Thymus (tissue), 11 donors: ENCODE data around the gene LIN37. TPM values are rescaled to one million over a fixed set of nuclear protein-coding genes. Genes with fewer than 3 reads are reported as not detected.

Experiments used
- DNase-seq, 9 donors: peaks; one replicate each; pipeline ENCODE4 v3.0.0-alpha.2; 2013; ENCODE audit warnings: low spot score in 9 of 9, low read depth in 6 of 9, missing footprints in 1 of 9
- H3K27ac ChIP-seq, 2 donors: one replicate each; pipeline ENCODE4 v1.5.1; 2013; ENCODE audit warnings: control low read depth in 1 of 2, low read depth in 1 of 2, low read length in 1 of 2, mild to moderate bottlenecking in 1 of 2, moderate library complexity in 1 of 2
- H3K27me3 ChIP-seq, 2 donors: one replicate each; pipeline ENCODE4 v1.5.1; 2013; ENCODE audit warnings: low read length in 1 of 2; ENCODE audit not compliant: control insufficient read depth in 2 of 2, insufficient read depth in 1 of 2
- H3K36me3 ChIP-seq, 2 donors: one replicate each; pipeline ENCODE4 v1.5.1; 2013; ENCODE audit warnings: low read length in 1 of 2, mild to moderate bottlenecking in 1 of 2, moderate library complexity in 1 of 2; ENCODE audit not compliant: control insufficient read depth in 2 of 2, insufficient read depth in 2 of 2
- H3K4me1 ChIP-seq, 2 donors: one replicate each; pipeline ENCODE4 v1.5.1; 2013; ENCODE audit warnings: low read length in 2 of 2; ENCODE audit not compliant: control insufficient read depth in 2 of 2, insufficient read depth in 2 of 2
- H3K4me3 ChIP-seq, 2 donors: one replicate each; pipeline ENCODE4 v1.5.1; 2013; ENCODE audit warnings: low read length in 2 of 2, control low read depth in 1 of 2, mild to moderate bottlenecking in 1 of 2
- H3K9me3 ChIP-seq, 2 donors: one replicate each; pipeline ENCODE4 v1.5.1; 2013; ENCODE audit warnings: low read length in 1 of 2, mild to moderate bottlenecking in 1 of 2; ENCODE audit not compliant: control insufficient read depth in 2 of 2, insufficient read depth in 1 of 2
- WGBS: extraction: QIAGEN DNeasy Blood & Tissue Kit; methylation state at CpG from one replicate; pipeline ENCODE4 v1.1.7; 2013; 5-methylcytosine and 5-hydroxymethylcytosine counted together
- polyA plus RNA-seq: library from polyadenylated mRNA; stranded (reverse); fragments of 200-250 nt; gene quantifications from one replicate; pipeline ENCODE4 v1.2.3, GENCODE V29; 2013
- total RNA-seq: library from RNA; stranded (reverse); fragments of 120-200 nt; gene quantifications from one replicate; pipeline ENCODE4 v1.2.4, GENCODE V29; 2013
- donor health status: healthy.

Gene LIN37
- total and polyA plus RNA-seq, 2 donors: 7.6 to 24.2 TPM

DNA sequence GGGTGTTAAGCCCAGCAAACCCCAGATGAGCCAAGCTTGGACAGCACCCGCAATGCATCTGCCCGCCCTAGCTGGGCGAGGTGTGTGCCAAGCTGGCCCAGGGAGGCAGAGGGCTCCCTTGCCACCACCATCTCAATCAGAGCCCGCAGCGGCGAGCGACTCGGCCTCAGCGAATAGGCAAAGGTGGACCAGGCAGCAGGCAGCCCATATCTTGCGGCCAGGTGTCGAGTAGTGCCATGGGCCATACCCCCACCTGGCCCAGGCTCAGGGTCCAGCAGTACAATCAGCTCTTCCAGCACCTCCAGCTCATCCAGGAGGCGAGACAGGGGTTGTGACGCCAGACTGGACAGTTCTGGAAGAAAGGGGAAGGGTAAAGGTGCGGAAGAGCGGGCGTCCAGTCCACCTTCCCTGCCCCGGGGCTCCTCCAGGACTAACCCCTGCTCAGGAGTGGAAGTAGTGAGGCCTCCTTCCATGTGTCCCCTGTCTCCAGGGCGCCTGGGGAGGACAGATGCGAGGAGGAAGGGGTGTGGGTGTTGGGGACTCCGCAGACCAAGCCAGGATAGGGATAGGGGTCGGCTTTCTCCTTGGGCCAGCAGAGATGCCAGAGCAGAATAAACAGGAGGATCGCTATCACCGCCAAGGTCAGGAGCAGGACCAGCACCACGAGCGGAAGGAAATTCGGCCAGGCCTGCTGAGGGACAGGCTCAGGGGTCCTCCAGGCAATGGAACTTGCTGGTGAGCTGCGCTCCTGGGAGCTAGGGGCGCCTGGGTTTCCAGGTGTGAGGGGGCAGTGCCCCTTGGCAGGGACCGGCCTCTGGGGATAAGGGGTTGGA, 8.9 kb upstream of the LIN37 start:
- peak overlapping the region in 1 of 2 donors; percentile 79 for H3K4me3 ChIP-seq
- peaks cover 37 to 44% of the 10 kb centered on the region in 2 donors for H3K36me3 ChIP-seq
- no peak for DNase-seq
- H3K9me3 ChIP-seq: peaks cover 0 to 2% of the 10 kb centered on the region in 2 donors
- no peak overlapping the region for H3K27ac ChIP-seq
- H3K4me1 ChIP-seq: peaks cover 20 to 44% of the 10 kb centered on the region in 2 donors
- no peaks in the 10 kb centered on the region for H3K27me3 ChIP-seq
- WGBS: 94% methylated on average over 29 of the region's 29 CpGs

- WGBS: 13% methylated on average over 16 of the region's 16 CpGs
- Histone ChIP-seq H3K9me3 (peaks cover 0 to 3% of the 10 kb centered on the region in 2 donors), H3K27me3 (no peaks in the 10 kb centered on the region), H3K27ac (peak overlapping the region; percentile 38 to 43), H3K4me3 (peak overlapping the region; percentile 79), H3K36me3 (peaks cover 31 to 38% of the 10 kb centered on the region in 2 donors), H3K4me1 (peaks cover 21 to 47% of the 10 kb centered on the region in 2 donors)
- no peak for DNase-seq
Observed at GRCh38 chr19:35740108-35740422, 8.3 kb upstream of the LIN37 start.

DNA sequence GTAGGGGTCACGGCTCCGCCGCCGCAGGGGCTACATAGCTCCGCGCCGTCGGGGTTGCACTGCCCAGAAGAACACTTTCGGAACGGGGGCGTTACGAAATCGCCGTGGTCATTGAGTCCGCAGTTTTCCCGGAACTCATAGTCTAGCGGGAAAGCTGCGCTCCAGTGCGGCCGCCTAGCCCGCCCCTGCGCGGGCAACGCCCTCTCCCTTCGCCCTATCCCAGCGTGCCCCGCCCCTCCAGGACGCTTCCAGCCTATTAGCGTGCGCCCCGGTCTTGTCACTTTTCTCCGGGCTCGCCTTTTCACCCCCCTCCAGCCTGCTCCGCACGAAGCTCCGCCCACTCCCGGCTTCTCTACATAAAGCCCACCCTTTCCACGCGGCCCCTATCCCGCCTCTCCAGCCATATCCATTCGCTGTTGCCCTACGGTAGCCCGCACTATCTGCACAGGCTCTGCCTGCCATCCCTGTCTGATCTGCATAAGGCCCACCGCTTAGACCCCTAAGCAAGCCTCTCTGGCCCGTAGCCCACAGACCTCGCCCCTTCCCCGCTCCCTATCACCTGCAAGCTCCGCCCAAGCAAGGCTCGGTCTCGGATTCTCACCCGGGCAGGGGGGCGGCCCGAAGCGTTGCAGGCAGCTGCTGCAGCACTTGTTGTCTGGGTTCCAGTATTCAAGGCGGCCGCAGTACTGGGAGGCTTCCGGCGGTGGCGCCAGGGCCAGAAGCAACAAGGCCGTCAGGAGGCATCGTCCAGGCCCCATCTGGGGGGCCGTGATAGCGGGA, 7.8 kb upstream of the LIN37 start:
- peaks cover 26 to 34% of the 10 kb centered on the region in 2 donors for H3K36me3 ChIP-seq
- peaks cover 21 to 47% of the 10 kb centered on the region in 2 donors for H3K4me1 ChIP-seq
- under 1% methylated on average over 63 of the region's 63 CpGs for WGBS
- peaks cover 0 to 3% of the 10 kb centered on the region in 2 donors for H3K9me3 ChIP-seq
- peak overlapping the region; percentile 96 to 97 for H3K27ac ChIP-seq
- no peaks in the 10 kb centered on the region for H3K27me3 ChIP-seq
- peak overlapping the region; percentile 79 for H3K4me3 ChIP-seq
- peak; percentile 90 to 98 (median 96) for DNase-seq

- WGBS: 4% methylated on average over 12 of the region's 12 CpGs
- peaks cover 27 to 52% of the 10 kb centered on the region in 2 donors for H3K4me1 ChIP-seq
Observed at GRCh38 chr19:35741203-35741515, 7.2 kb upstream of the LIN37 start.

GRCh38 chr19:35742121-35742724, 6.2 kb upstream of the LIN37 start, which contains the start of gene IGFLR1:
Gene IGFLR1 (minus strand): TSS chr19:35742452. CDS start chr19:35741180, 1,272 bp downstream.
- peaks cover 0 to 3% of the 10 kb centered on the region in 2 donors for H3K9me3 ChIP-seq
- 17% methylated on average over 9 of the region's 9 CpGs for WGBS
- H3K4me3 ChIP-seq: peak within 1 kb of the TSS; percentile 8 to 79
- DNase-seq: peak in 3 of 9 donors; percentile 37 to 81 (median 60)
- H3K36me3 ChIP-seq: peaks cover 14 to 25% of the 10 kb centered on the region in 2 donors
- H3K27ac ChIP-seq: peak within 1 kb of the TSS; percentile 96 to 97
- H3K27me3 ChIP-seq: no peaks in the 10 kb centered on the region
- H3K4me1 ChIP-seq: peaks cover 30 to 53% of the 10 kb centered on the region in 2 donors

More at GRCh38 chr19:35741203-35741515, 7.2 kb upstream of the LIN37 start:
- peak overlapping the region; percentile 96 to 97 for H3K27ac ChIP-seq
- H3K4me3 ChIP-seq: peak overlapping the region; percentile 79
- no peaks in the 10 kb centered on the region for H3K27me3 ChIP-seq
- peaks cover 23 to 34% of the 10 kb centered on the region in 2 donors for H3K36me3 ChIP-seq
- DNase-seq: no peak
- peaks cover 0 to 3% of the 10 kb centered on the region in 2 donors for H3K9me3 ChIP-seq

GRCh38 chr19:35743640-35744429, 4.5 kb upstream of the LIN37 start:
- H3K4me3 ChIP-seq: peak overlapping the region in 1 of 2 donors; percentile 90
- H3K27ac ChIP-seq: peak overlapping the region; percentile 98 to 100
- no peaks in the 10 kb centered on the region for H3K27me3 ChIP-seq
- peaks cover 30 to 59% of the 10 kb centered on the region in 2 donors for H3K4me1 ChIP-seq
- peaks cover 2 to 9% of the 10 kb centered on the region in 2 donors for H3K36me3 ChIP-seq
- H3K9me3 ChIP-seq: peaks cover 0 to 3% of the 10 kb centered on the region in 2 donors
- no peak for DNase-seq
- 94% methylated on average over 19 of the region's 19 CpGs for WGBS

DNA sequence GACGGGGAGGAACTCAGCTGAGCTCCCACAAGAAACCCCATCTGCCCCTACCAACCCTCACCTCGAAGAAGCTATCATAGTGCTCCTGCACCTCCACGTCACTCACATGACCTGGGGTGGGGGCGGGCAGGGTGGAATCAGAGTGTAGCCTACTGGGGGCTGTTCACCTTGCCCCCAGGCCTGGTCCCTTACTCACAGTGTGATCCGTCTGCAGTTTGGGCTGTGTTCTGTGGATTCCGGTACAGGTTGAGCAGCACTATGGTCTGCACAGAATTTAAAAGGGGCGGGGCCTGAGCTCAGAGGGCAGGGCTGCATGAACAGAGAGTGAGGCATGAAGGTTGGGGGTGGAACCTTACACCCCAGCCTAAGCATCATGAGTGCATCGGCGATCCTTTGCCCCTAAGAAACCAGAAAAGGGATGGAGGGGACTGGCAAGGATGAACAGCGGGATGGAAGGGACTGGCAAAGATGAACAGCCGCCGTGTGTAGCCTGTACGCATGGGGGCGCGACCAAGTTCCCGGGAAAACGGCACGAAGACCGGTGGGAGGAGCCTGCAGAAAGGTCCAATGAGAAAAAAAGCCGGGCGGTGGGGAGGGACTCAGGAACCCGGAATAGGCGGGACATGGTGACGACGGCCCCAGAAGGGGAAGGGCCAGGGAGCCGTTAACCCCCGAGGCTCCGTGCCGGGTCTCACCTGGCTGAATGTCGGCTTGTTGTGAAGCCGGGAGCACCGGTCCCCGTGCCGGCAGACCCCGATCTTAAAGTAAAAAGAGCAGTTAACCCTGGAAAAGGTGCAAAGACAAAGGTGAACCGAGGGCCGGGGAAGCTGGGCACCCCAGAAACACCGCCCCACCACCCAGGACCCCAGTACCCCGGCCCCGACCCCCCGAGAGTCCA, 3.7 kb upstream of the LIN37 start:
- peak; percentile 88 to 98 (median 94) for DNase-seq
- 8% methylated on average over 41 of the region's 41 CpGs for WGBS
- H3K4me3 ChIP-seq: peak overlapping the region; percentile 89 to 90
- peaks cover 34 to 64% of the 10 kb centered on the region in 2 donors for H3K4me1 ChIP-seq
- peaks cover 0 to 3% of the 10 kb centered on the region in 2 donors for H3K36me3 ChIP-seq
- peak overlapping the region; percentile 98 to 100 for H3K27ac ChIP-seq
- H3K27me3 ChIP-seq: no peaks in the 10 kb centered on the region
- H3K9me3 ChIP-seq: peaks cover 0 to 3% of the 10 kb centered on the region in 2 donors
